ENCODE results near the gene ST3GAL5. TPM values are rescaled to one million over a fixed set of nuclear protein-coding genes. Genes with fewer than 3 reads are reported as not detected.

ST3GAL5 gene
- polyA plus RNA-seq, 1 of the 3 experiments (the other 2 are of a cell fraction): 37.6 TPM

- Histone ChIP-seq H3K4me2 (no peak overlapping the region), H3K4me3 (ENCODE audit: low read depth in 2 of 2, low read length in 1 of 2) (no peak overlapping the region), H3K9me2 (no peaks in the 10 kb centered on the region), H3K9me3 (no peaks in the 10 kb centered on the region), H3F3A (replicated peaks; ENCODE audit: insufficient read depth) (peaks cover 17% of the 10 kb centered on the region), H3K27ac (ENCODE audit: low read depth in 2 of 2, low read length in 1 of 2) (no peak overlapping the region; a peak in 1 of 4 replicates), H3K36me3 (replicated peaks in 1 of 2; ENCODE audit: control insufficient read depth in 1 of 2, insufficient read depth in 2 of 2, low read length in 1 of 2) (no peaks in the 10 kb centered on the region), H3K4me1 (ENCODE audit: control insufficient read depth in 1 of 2, insufficient read depth in 2 of 2, low read depth in 1 of 2, low read length in 1 of 2) (peaks cover 0 to 35% of the 10 kb centered on the region in 2 experiments; a peak in 1 of 4 replicates), H2AFZ (ENCODE audit: low read depth) (no peak overlapping the region), H3K9ac (no peak overlapping the region), H4K20me1 (ENCODE audit: insufficient read depth) (no peaks in the 10 kb centered on the region), H3K27me3 (ENCODE audit: insufficient read depth) (no peaks in the 10 kb centered on the region), H3K79me2 (ENCODE audit: insufficient read depth) (no peaks in the 10 kb centered on the region)
- POLR2A ChIA-PET: no interaction called here
- WGBS (ENCODE audit: low lambda C conversion rate): 71% methylated on average over 5 of the region's 5 CpGs
- CTCF ChIA-PET: interaction anchor here (1.3 kb wide), 1 partner anchor 49 kb away, joined by 3 read pairs; the partner anchor contains the start of gene ST3GAL5
- TF ChIP-seq SIN3A (IDR thresholded peaks at IDR 0.05; ENCODE audit: borderline replicate concordance, low read depth, low read length) (no peak), RXRA (IDR thresholded peaks at IDR 0.05; ENCODE audit: borderline replicate concordance, low read depth) (no peak), MAX (IDR thresholded peaks at IDR 0.05; ENCODE audit: low read depth) (no peak), IRF3 (IDR thresholded peaks at IDR 0.05; ENCODE audit: low read depth, low read length) (no peak), TAF1 (IDR thresholded peaks at IDR 0.05; ENCODE audit: borderline replicate concordance, low read depth, low read length) (no peak), JUND (IDR thresholded peaks at IDR 0.05) (no peak), CTCF (IDR thresholded peaks at IDR 0.05) (no peak), NRF1 (IDR thresholded peaks at IDR 0.05; ENCODE audit: low read depth, low read length) (no peak), NFIC (IDR thresholded peaks at IDR 0.05; ENCODE audit: borderline replicate concordance) (no peak), FOXJ3 (CRISPR knock-in tag; IDR thresholded peaks at IDR 0.05) (no peak)
- DNase-seq: no peak
These were observed 48.3 kb upstream of the ST3GAL5 start for GRCh38 chr2:85937069-85937439.

GRCh38 chr2:85936421-85937068, 47.8 kb upstream of the ST3GAL5 start:
- Histone ChIP-seq H3K36me3 (replicated peaks in 1 of 2; ENCODE audit: control insufficient read depth in 1 of 2, insufficient read depth in 2 of 2, low read length in 1 of 2) (no peaks in the 10 kb centered on the region), H3K9me3 (no peaks in the 10 kb centered on the region), H3K4me3 (ENCODE audit: low read depth in 2 of 2, low read length in 1 of 2) (no peak overlapping the region), H3F3A (replicated peaks; ENCODE audit: insufficient read depth) (peaks cover 17% of the 10 kb centered on the region), H3K4me1 (ENCODE audit: control insufficient read depth in 1 of 2, insufficient read depth in 2 of 2, low read depth in 1 of 2, low read length in 1 of 2) (peaks cover 0 to 35% of the 10 kb centered on the region in 2 experiments; a peak in 1 of 4 replicates), H3K27me3 (ENCODE audit: insufficient read depth) (no peaks in the 10 kb centered on the region), H2AFZ (ENCODE audit: low read depth) (no peak overlapping the region), H4K20me1 (ENCODE audit: insufficient read depth) (no peaks in the 10 kb centered on the region), H3K27ac (ENCODE audit: low read depth in 2 of 2, low read length in 1 of 2) (peak overlapping the region; percentile 68 to 77; a peak in 3 of 4 replicates), H3K79me2 (ENCODE audit: insufficient read depth) (no peaks in the 10 kb centered on the region), H3K4me2 (peak overlapping the region; percentile 25; the same call in 1 of the 2 replicates), H3K9ac (peak overlapping the region; percentile 1; the same call in 1 of the 2 replicates), H3K9me2 (no peaks in the 10 kb centered on the region)
- ChIA-PET CTCF (interaction anchor here (1.3 to 1.4 kb wide), 2 partner anchors 48 to 109 kb away, joined by 3 to 5 read pairs; partner anchors contain the start of gene ST3GAL5), POLR2A (no interaction called here)
- 83% methylated on average over 8 of the region's 22 CpGs for WGBS (ENCODE audit: low lambda C conversion rate)
- TF ChIP-seq GATA2 (CRISPR knock-in tag; IDR thresholded peaks at IDR 0.05) (no peak), RAD21 (IDR thresholded peaks at IDR 0.05; ENCODE audit: low read length) (no peak), TCF12 (IDR thresholded peaks at IDR 0.05) (no peak), POLR2AphosphoS5 (IDR thresholded peaks at IDR 0.05; ENCODE audit: low read depth, low read length) (no peak), SMC3 (IDR thresholded peaks at IDR 0.05; ENCODE audit: low read depth, low read length) (no peak), TAF1 (IDR thresholded peaks at IDR 0.05; ENCODE audit: borderline replicate concordance, low read depth, low read length) (no peak), USF1 (IDR thresholded peaks at IDR 0.05; ENCODE audit: borderline replicate concordance, low read depth) (no peak), TEAD4 (IDR thresholded peaks at IDR 0.05; ENCODE audit: borderline replicate concordance, insufficient read depth) (no peak), CTCF (IDR thresholded peaks at IDR 0.05) (no peak), FOXM1 (IDR thresholded peaks at IDR 0.05; ENCODE audit: low read depth) (no peak), RFX5 (IDR thresholded peaks at IDR 0.05; ENCODE audit: low read length) (no peak)
- no peak for DNase-seq
